Common myeloid progenitor, CD34-positive (primary cell): ENCODE measurements around the gene GRIN2B.

Source experiments
- CTCF ChIA-PET: fragments of 350-600 bp; sonication (Branson Sonifier 250); formaldehyde crosslinking; loops from one replicate; lab custom pipeline; 2021; ENCODE audit warnings: antibody characterized with exemption; lab: Charles Lee
- POLR2A ChIA-PET: fragments of 350-600 bp; sonication (Branson Sonifier 250); formaldehyde crosslinking; loops from one replicate; lab custom pipeline; 2021; ENCODE audit warnings: antibody characterized with exemption; lab: Charles Lee
- DNase-seq, 3 donors: peaks; one replicate each; pipeline versions ENCODE4 v3.0.0 to v3.0.0-alpha.2; 2013
- H3K27ac ChIP-seq, 2 experiments: 1 replicate in 1 of 2; 2 replicates in 1 of 2; pipeline ENCODE4 v1.7.0; 2013; ENCODE audit warnings: inconsistent platforms in 2 of 2, low read length in 2 of 2, mild to moderate bottlenecking in 2 of 2, low read depth in 1 of 2, moderate library complexity in 1 of 2; ENCODE audit not compliant: severe bottlenecking in 2 of 2, insufficient read depth in 1 of 2, poor library complexity in 1 of 2
- H3K27me3 ChIP-seq, 5 experiments: replicated peaks in 2 of 5; 1 replicate in 3 of 5; 2 replicates in 2 of 5; pipeline versions ENCODE4 v1.6.1 to v1.7.0; 2013; ENCODE audit warnings: low read length in 4 of 5, mild to moderate bottlenecking in 2 of 5, moderate library complexity in 2 of 5, inconsistent platforms in 1 of 5; ENCODE audit not compliant: insufficient read depth in 5 of 5, control insufficient read depth in 4 of 5
- H3K36me3 ChIP-seq, 4 experiments: 1 replicate in 2 of 4; 2 replicates in 2 of 4; pipeline versions ENCODE4 v1.6.1 to v1.7.0; 2013; ENCODE audit warnings: low read length in 3 of 4, control low read depth in 1 of 4, mild to moderate bottlenecking in 1 of 4; ENCODE audit not compliant: control insufficient read depth in 4 of 4, insufficient read depth in 4 of 4
- H3K4me1 ChIP-seq, 4 experiments: 1 replicate in 3 of 4; 2 replicates in 1 of 4; pipeline versions ENCODE4 v1.6.1 to v1.7.1; 2013; ENCODE audit warnings: low read length in 3 of 4, mild to moderate bottlenecking in 3 of 4, control low read depth in 1 of 4, inconsistent platforms in 1 of 4, moderate library complexity in 1 of 4; ENCODE audit not compliant: control insufficient read depth in 4 of 4, insufficient read depth in 4 of 4; ENCODE audit errors: control extremely low read depth in 1 of 4
- H3K4me3 ChIP-seq, 7 experiments: 1 replicate in 4 of 7; 2 replicates in 3 of 7; pipeline versions ENCODE4 v1.5.1 to v1.7.0; 2013; ENCODE audit warnings: mild to moderate bottlenecking in 7 of 7, low read length in 6 of 7, moderate library complexity in 6 of 7, inconsistent platforms in 2 of 7, low read depth in 2 of 7, control low read depth in 1 of 7; ENCODE audit not compliant: insufficient read depth in 4 of 7, control insufficient read depth in 1 of 7; ENCODE audit errors: extremely low read depth in 1 of 7
- H3K9me3 ChIP-seq, 5 experiments: 1 replicate in 4 of 5; 2 replicates in 1 of 5; pipeline versions ENCODE4 v1.6.1 to v1.7.1; 2013; ENCODE audit warnings: low read length in 4 of 5, mild to moderate bottlenecking in 2 of 5, inconsistent platforms in 1 of 5, low read depth in 1 of 5, moderate library complexity in 1 of 5; ENCODE audit not compliant: control insufficient read depth in 4 of 5, insufficient read depth in 2 of 5; ENCODE audit errors: control extremely low read depth in 1 of 5
- WGBS: methylation state at CpG from one replicate; pipeline ENCODE4 v1.1.5; 2013; ENCODE audit not compliant: insufficient coverage; 5-methylcytosine and 5-hydroxymethylcytosine counted together

GRIN2B gene

DNA sequence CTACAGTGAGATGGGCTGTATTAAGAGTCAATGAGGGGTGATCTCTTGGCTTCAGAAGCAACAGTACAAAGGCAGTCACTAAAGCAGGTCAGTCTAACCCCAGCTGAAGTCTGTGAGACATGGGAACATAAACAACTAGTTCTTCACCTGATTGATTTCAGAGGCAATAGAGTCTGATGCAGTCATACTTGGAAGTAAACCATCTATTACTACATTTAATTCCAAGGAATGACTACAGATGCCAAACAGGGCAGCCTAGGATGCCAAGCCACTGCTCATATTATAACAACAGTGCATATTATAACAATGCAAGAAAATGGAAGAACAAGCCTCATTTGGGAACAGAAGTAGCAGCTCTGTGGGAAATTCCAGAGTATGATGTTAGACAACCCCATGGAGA is 35.8 kb downstream of the GRIN2B start:
- Histone ChIP-seq H3K4me3 (no peak overlapping the region), H3K27ac (no peak overlapping the region), H3K36me3 (no peaks in the 10 kb centered on the region), H3K9me3 (no peaks in the 10 kb centered on the region), H3K27me3 (peaks cover 0 to 27% (median 11%) of the 10 kb centered on the region in 5 experiments), H3K4me1 (no peaks in the 10 kb centered on the region)
- CTCF ChIA-PET, result interaction anchor here (0.7 kb wide), 1 partner anchor 20 kb away, joined by 3 read pairs; no protein-coding TSS in a partner anchor
- POLR2A ChIA-PET, result no interaction called here
- DNase-seq, result no peak

DNA sequence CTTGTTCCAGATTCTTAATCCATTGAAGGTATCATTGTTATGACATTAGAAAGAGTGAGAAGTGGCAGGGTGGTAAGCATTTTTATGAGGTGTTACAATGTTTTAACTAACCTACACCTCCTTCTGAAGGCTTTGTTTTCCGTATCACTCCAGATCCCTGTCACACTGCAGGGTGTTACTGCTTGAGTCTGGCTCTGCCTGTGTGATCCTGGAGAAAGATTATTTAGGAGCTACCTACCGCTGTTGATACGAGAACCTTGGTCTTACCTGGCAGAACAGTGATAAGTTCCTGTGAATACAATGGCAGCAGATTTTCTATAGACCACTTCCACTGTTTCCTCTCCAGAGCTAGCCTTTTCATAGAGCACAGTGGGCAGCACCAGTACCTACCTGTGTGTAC is 36.2 kb downstream of the GRIN2B start:
- no peak overlapping the region for H3K4me3 ChIP-seq
- ChIA-PET CTCF (interaction anchor here (0.7 kb wide), 1 partner anchor 20 kb away, joined by 3 read pairs; no protein-coding TSS in a partner anchor), POLR2A (no interaction called here)
- 88% methylated on average over 2 of the region's 3 CpGs for WGBS
- H3K36me3 ChIP-seq, result no peaks in the 10 kb centered on the region
- H3K9me3 ChIP-seq, result no peaks in the 10 kb centered on the region
- H3K4me1 ChIP-seq, result no peaks in the 10 kb centered on the region
- H3K27ac ChIP-seq, result no peak overlapping the region
- H3K27me3 ChIP-seq, result peaks cover 0 to 29% (median 11%) of the 10 kb centered on the region in 5 experiments
- no peak for DNase-seq

DNA sequence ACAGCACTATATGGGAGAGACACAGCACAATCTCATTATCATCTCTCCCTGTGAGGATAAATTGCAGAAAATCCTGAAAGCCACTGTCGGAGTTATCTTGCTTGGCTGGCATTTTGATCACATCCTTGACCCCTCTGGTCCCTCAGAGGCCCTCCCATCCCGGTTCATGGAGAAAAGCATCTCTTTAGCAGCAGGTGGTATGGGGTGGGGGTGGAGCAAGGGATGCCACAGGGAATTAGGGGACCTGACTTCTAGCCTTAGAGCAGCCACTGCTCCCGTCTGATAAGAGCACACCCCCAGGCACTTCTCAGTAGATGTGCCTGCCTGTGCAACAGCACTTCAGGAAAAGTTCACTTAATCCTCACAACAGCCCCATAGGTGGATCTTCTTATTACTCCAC is 38.6 kb downstream of the GRIN2B start:
- POLR2A ChIA-PET, result no interaction called here
- WGBS, result no CpG with 5 or more reads among the region's 3 CpGs

DNA sequence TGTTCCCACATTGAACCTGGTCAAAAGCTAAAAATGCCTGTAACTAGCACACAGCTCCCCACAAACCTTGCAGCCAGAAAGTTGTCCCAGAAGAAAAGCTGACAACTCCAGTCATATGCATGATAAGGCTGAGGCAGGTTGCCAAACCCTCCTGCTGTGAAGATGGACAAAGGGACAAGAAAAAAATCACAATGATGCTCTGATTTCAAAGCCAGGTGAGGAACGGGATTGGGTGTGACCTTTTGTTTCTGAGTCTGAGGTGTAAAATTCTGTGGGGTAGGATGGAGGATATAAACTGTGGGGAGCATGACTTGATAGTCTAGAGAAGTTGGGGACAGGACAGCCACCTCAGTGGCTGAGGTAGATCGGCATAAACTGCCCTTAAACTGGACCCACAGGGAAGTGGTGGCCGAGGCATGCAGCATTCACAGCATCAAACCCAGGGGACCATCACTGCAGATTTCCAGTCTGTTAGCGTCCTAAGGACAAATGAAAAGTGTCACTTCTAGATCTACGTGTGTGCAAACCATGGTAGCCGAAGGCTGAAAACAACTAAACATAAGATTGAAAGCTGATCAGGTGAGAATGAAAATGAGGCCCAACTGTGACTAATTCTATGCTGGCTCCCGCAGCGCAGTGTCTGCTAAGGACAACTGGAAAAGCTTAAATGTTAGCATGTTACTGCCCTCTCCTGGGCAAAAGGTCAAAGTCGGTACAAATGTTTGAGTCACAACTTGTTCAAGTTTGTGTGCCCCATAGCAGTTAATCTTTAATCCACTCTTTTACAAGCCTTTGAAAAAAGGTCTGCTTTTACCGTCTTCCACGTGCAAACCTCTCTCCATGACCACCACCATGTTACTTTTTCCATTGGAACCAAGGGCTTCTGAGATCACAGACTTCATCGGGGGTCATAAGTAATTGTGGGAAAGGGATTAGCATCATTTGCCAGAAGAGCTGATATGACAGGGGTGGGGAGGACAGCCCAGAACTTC is 39.8 kb downstream of the GRIN2B start:
- CTCF ChIA-PET, result interaction anchor here (0.8 to 1.2 kb wide), 2 partner anchors 10 to 78 kb away, joined by 4 read pairs; no protein-coding TSS in a partner anchor
- Histone ChIP-seq H3K4me1 (no peaks in the 10 kb centered on the region), H3K4me3 (no peak overlapping the region), H3K9me3 (peaks cover 0 to 11% (median 0%) of the 10 kb centered on the region in 5 experiments), H3K27ac (no peak overlapping the region), H3K36me3 (no peaks in the 10 kb centered on the region), H3K27me3 (peaks cover 0 to 25% (median 6%) of the 10 kb centered on the region in 5 experiments)
- POLR2A ChIA-PET, result no interaction called here
- 31% methylated on average over 9 of the region's 12 CpGs for WGBS
- DNase-seq, result peak; percentile 38 to 65 (median 63)

More for the DNA sequence above, 38.6 kb downstream of the GRIN2B start:
- Histone ChIP-seq H3K36me3 (no peaks in the 10 kb centered on the region), H3K9me3 (peaks cover 0 to 6% (median 0%) of the 10 kb centered on the region in 5 experiments), H3K4me1 (no peaks in the 10 kb centered on the region), H3K27ac (no peak overlapping the region), H3K27me3 (peaks cover 0 to 27% (median 11%) of the 10 kb centered on the region in 5 experiments), H3K4me3 (no peak overlapping the region)
- CTCF ChIA-PET, result interaction anchor here (0.8 kb wide), 1 partner anchor 9 kb away, joined by 4 read pairs; no protein-coding TSS in a partner anchor
- DNase-seq, result no peak

DNA sequence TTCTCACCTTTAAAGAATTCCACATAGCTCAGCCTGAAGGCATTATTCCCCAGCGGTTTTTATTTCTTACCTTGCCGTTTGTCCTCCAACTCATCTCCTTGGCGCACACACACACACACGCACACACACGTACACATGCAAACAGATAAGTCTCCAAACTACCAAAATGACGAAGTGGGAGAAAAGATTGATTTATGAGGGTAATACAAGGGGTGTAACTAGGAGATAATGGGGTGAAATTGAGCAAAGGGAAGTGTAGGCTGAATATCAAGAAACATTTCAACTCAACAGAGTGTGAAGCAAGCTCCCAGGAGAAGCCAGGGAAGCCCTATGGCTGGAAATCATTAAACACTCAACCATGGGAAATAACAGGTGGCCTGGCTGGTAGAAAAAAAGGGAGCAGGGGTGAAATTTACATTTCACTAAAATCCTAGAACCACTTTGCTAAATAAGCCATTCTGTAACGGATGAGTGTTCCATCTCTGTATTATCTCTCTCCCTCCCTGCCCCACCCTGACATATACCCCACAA is 41.0 kb downstream of the GRIN2B start:
- ChIA-PET POLR2A (no interaction called here), CTCF (interaction anchor here (0.5 to 1.2 kb wide), 2 partner anchors 77 to 235 kb away, joined by 3 to 4 read pairs; no protein-coding TSS in a partner anchor)
- peaks cover 0 to 16% (median 1%) of the 10 kb centered on the region in 5 experiments for H3K9me3 ChIP-seq
- no peak overlapping the region for H3K27ac ChIP-seq
- H3K4me1 ChIP-seq, result no peaks in the 10 kb centered on the region
- WGBS, result 89% methylated on average over 1 of the region's 7 CpGs
- no peak for DNase-seq
- H3K27me3 ChIP-seq, result peaks cover 0 to 24% (median 6%) of the 10 kb centered on the region in 5 experiments
- no peaks in the 10 kb centered on the region for H3K36me3 ChIP-seq
- no peak overlapping the region for H3K4me3 ChIP-seq

DNA sequence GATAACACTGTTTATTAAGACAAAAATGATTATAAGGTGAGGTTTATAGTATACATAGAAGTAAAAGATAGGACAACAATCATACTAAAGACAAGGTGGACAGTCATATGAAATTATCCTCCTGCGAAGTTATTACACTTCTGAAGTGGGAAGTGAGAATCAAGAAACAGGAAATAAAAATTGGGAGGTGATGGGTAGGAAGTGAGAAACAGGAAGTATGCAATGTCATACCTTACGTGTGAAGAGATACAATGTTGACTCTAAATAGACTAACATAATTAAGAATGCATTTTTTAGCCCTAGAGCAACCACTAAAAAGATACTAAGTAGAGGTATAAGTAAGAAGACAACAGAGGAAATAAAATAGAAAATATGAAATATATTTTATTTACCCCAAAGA is 43.7 kb downstream of the GRIN2B start:
- Histone ChIP-seq H3K27me3 (peaks cover 0 to 16% (median 4%) of the 10 kb centered on the region in 5 experiments), H3K27ac (no peak overlapping the region), H3K9me3 (peaks cover 0 to 16% (median 1%) of the 10 kb centered on the region in 5 experiments), H3K4me3 (no peak overlapping the region), H3K36me3 (no peaks in the 10 kb centered on the region), H3K4me1 (no peaks in the 10 kb centered on the region)
- no CpG with 5 or more reads among the region's 2 CpGs for WGBS
- DNase-seq, result no peak
- POLR2A ChIA-PET, result no interaction called here
- CTCF ChIA-PET, result no interaction called here
